ENCODE results near the gene PDF. TPM values are rescaled to one million over a fixed set of nuclear protein-coding genes. Genes with fewer than 3 reads are reported as not detected.

PDF gene
- total RNA-seq, 1 donor: 11.2 TPM

GRCh38 chr16:69373019-69373418, 42.6 kb upstream of the PDF start:
- H3K4me2 ChIP-seq (ENCODE audit: insufficient read depth, low read length): no peak overlapping the region
- H4K20me1 ChIP-seq (ENCODE audit: insufficient read depth, low read length): peaks cover 6% of the 10 kb centered on the region
- no peaks in the 10 kb centered on the region for H3K27me3 ChIP-seq (ENCODE audit: insufficient read depth, low read length)
- TF ChIP-seq CTCF (IDR thresholded peaks at IDR 0.05; ENCODE audit: extremely low read depth, low read depth, low read length): no peak
- DNase-seq (ENCODE audit: insufficient read length, low spot score, missing footprints): no peak
- peaks cover 15% of the 10 kb centered on the region for H3K79me2 ChIP-seq (ENCODE audit: insufficient read depth, low read length)
- no peaks in the 10 kb centered on the region for H3K9me3 ChIP-seq (ENCODE audit: low read depth, low read length)
- no peak overlapping the region for H3K27ac ChIP-seq (ENCODE audit: low read depth, low read length)
- H2AFZ ChIP-seq (ENCODE audit: low read length): no peak overlapping the region
- H3K4me3 ChIP-seq (ENCODE audit: insufficient read depth, low read length): no peak overlapping the region
- H3K36me3 ChIP-seq (ENCODE audit: insufficient read depth, low read length): peaks cover 45% of the 10 kb centered on the region
- H3K4me1 ChIP-seq (ENCODE audit: insufficient read depth, low read length): no peaks in the 10 kb centered on the region

GRCh38 chr16:69371564-69371963, 41.2 kb upstream of the PDF start:
- H3K27ac ChIP-seq (ENCODE audit: low read depth, low read length): no peak overlapping the region
- DNase-seq (ENCODE audit: insufficient read length, low spot score, missing footprints): no peak
- peaks cover 15% of the 10 kb centered on the region for H3K79me2 ChIP-seq (ENCODE audit: insufficient read depth, low read length)
- peaks cover 51% of the 10 kb centered on the region for H3K36me3 ChIP-seq (ENCODE audit: insufficient read depth, low read length)
- H3K4me2 ChIP-seq (ENCODE audit: insufficient read depth, low read length): no peak overlapping the region
- no peak for TF ChIP-seq CTCF (IDR thresholded peaks at IDR 0.05; ENCODE audit: extremely low read depth, low read depth, low read length)
- H3K4me3 ChIP-seq (ENCODE audit: insufficient read depth, low read length): no peak overlapping the region
- H3K4me1 ChIP-seq (ENCODE audit: insufficient read depth, low read length): no peaks in the 10 kb centered on the region
- H2AFZ ChIP-seq (ENCODE audit: low read length): no peak overlapping the region
- no peaks in the 10 kb centered on the region for H3K9me3 ChIP-seq (ENCODE audit: low read depth, low read length)
- peaks cover 6% of the 10 kb centered on the region for H4K20me1 ChIP-seq (ENCODE audit: insufficient read depth, low read length)
- H3K27me3 ChIP-seq (ENCODE audit: insufficient read depth, low read length): no peaks in the 10 kb centered on the region

DNA sequence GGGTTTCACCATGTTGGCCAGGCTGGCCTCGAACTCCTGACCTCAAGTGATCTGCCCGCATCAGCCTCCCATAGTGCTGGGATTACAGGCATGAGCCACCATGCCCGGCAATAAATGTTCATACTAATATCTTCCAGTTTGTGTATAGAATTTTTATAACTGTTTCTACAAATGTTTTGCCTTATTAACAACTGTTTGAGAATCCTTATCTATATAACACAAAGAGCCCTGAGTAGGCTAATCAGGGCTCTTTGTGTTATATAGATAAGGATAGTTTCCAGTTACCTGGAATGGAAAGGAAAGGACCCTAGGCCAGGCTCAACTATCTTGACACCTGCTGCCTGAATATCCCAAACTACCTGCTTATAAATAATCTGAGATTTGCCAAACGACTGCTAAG, 38.5 kb upstream of the PDF start:
- H3K36me3 ChIP-seq (ENCODE audit: insufficient read depth, low read length): peaks cover 65% of the 10 kb centered on the region

DNA sequence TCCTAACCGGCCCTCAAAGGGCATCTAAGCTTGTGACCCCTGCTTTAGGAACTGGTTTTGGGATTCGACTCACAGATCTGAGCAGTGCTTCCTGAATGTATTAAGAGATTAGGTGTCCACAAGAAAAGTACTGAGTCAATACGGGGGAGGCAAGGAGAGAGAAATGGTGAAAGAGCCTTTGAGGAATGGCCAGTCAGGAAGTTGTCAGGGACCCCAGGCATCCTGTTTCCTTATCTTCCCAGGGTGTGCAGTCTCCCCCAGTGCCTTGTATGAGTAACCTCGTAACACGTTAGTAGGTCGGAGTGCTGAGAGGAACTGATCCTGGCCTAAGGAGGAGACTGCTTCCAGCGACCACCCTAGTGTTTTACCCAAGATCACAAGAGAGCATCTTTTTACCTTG, 37.6 kb upstream of the PDF start:
- H3K27ac ChIP-seq (ENCODE audit: low read depth, low read length): no peak overlapping the region
- H3K36me3 ChIP-seq (ENCODE audit: insufficient read depth, low read length): peaks cover 66% of the 10 kb centered on the region
- H3K27me3 ChIP-seq (ENCODE audit: insufficient read depth, low read length): no peaks in the 10 kb centered on the region
- no peak for TF ChIP-seq CTCF (IDR thresholded peaks at IDR 0.05; ENCODE audit: extremely low read depth, low read depth, low read length)
- H3K9me3 ChIP-seq (ENCODE audit: low read depth, low read length): no peaks in the 10 kb centered on the region
- no peaks in the 10 kb centered on the region for H3K4me1 ChIP-seq (ENCODE audit: insufficient read depth, low read length)
- H3K4me2 ChIP-seq (ENCODE audit: insufficient read depth, low read length): no peak overlapping the region
- DNase-seq (ENCODE audit: insufficient read length, low spot score, missing footprints): no peak
- H4K20me1 ChIP-seq (ENCODE audit: insufficient read depth, low read length): peaks cover 3% of the 10 kb centered on the region
- peaks cover 11% of the 10 kb centered on the region for H3K79me2 ChIP-seq (ENCODE audit: insufficient read depth, low read length)
- no peak overlapping the region for H2AFZ ChIP-seq (ENCODE audit: low read length)
- H3K4me3 ChIP-seq (ENCODE audit: insufficient read depth, low read length): no peak overlapping the region

More for the DNA sequence above, 38.5 kb upstream of the PDF start:
- H3K27ac ChIP-seq (ENCODE audit: low read depth, low read length): no peak overlapping the region
- H4K20me1 ChIP-seq (ENCODE audit: insufficient read depth, low read length): peaks cover 6% of the 10 kb centered on the region
- no peak overlapping the region for H3K4me2 ChIP-seq (ENCODE audit: insufficient read depth, low read length)
- peaks cover 16% of the 10 kb centered on the region for H3K79me2 ChIP-seq (ENCODE audit: insufficient read depth, low read length)
- DNase-seq (ENCODE audit: insufficient read length, low spot score, missing footprints): no peak
- H3K4me3 ChIP-seq (ENCODE audit: insufficient read depth, low read length): no peak overlapping the region
- no peak for TF ChIP-seq CTCF (IDR thresholded peaks at IDR 0.05; ENCODE audit: extremely low read depth, low read depth, low read length)
- no peaks in the 10 kb centered on the region for H3K4me1 ChIP-seq (ENCODE audit: insufficient read depth, low read length)
- H2AFZ ChIP-seq (ENCODE audit: low read length): no peak overlapping the region
- H3K27me3 ChIP-seq (ENCODE audit: insufficient read depth, low read length): no peaks in the 10 kb centered on the region
- no peaks in the 10 kb centered on the region for H3K9me3 ChIP-seq (ENCODE audit: low read depth, low read length)
